Measurements from ENCODE around the gene PKHD1.

Gene PKHD1

GRCh38 chr6:52042141-52042885, 45.1 kb downstream of the PKHD1 start:
- no peak for DNase-seq

GRCh38 chr6:52041134-52041533, 46.3 kb downstream of the PKHD1 start:
- no peak for DNase-seq

DNA sequence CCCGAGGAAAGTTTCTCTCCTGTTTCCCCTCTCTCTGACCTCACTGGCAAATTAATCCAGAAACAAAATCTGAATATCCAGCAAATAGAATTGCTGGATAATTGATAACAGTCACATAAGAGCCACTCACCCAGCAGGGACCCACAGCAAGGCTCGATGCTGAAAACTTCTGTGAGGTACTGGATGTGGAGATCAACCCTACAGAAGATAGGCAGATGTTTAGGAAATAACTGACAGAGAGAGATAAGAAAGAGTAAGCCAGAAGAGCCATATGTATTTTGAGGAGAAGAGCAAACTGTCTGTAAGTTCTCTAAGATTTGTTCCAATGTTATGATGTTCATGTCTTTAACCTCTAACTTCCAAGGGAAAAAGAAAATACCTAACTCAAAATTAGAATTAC, 59.7 kb downstream of the PKHD1 start:
- peak; percentile 58 for DNase-seq

DNA sequence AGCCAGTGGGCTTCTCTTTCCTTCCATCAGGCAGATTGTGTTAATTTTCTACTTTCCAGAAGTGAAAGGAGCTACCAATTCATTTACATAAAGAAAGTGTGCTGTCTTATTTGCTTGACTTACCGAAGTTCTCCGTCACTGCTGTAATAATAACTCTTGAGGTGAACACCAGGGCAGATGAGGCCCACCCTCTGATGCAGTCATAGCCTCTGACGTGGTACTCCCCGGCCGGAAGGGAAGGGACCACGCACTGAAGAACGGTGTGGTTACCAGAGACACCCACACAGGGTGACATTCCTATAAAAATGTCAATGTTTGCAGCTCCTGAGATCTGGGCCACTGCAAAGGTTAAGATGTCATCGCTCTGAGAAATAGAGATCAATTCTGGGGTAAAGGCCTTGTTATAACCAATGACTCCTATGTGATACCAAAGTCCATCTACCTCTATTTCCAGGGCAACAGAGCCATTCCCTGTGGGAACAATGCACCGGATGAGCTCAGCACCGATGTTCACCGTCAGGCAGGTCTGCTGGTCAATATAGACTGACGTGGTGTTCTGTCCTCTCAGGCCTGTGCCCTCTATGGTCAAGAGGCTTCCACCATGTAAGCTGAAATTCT, 62.9 kb downstream of the PKHD1 start:
- no peak for DNase-seq

- DNase-seq: no peak
Measured at GRCh38 chr6:52022675-52023074, 64.7 kb downstream of the PKHD1 start.

DNA sequence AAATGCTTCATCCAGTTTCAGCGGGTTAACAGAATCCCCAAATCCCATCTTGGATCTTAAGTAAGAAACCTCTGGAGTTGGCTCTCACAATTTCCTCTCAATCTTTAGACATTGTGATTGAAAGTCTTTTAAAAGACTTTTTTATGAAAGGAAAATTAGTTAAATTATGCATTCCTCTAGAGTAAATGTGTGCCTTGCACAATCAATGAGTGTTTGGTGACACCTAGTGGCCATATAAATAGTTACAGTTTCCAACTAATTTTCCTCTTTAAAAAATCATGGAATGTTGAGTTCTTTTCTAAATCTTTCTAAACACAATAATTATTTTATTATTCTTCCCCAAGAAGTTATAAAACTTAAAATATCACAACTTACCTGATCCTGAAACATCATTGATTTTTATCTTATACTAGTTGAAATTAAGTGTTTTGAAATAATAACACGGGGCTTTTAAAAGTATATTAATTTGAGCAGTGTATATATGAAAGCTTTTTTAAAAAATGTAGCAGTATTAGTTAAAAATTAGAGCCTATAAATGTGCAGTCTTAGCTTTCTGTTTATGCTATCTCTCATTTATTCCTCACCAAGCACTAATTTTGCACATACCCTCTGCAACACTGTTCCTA, 66.4 kb downstream of the PKHD1 start:
- peak; percentile 53 for DNase-seq

GRCh38 chr6:52019881-52020280, 67.5 kb downstream of the PKHD1 start:
- no peak for DNase-seq

DNA sequence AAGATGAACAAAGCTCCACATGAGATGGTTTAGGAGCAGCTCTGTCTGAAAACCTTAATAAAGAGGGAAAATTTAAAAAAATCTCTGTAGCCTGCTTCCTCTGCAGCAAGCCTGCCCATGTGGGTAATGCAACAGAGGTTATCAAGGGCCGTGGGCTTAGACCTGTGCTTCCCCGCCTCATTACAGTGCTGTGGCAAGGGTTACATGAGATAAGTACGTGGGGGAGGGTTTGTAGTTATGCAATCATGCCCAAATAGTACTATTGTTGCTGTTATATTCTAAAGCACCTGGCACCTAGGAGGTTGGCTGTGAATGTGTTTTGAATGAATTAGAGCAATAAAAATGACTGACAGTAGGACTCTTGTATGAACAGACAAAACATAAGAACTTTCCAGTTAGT, 68.3 kb downstream of the PKHD1 start:
- DNase-seq: peak; percentile 31

DNA sequence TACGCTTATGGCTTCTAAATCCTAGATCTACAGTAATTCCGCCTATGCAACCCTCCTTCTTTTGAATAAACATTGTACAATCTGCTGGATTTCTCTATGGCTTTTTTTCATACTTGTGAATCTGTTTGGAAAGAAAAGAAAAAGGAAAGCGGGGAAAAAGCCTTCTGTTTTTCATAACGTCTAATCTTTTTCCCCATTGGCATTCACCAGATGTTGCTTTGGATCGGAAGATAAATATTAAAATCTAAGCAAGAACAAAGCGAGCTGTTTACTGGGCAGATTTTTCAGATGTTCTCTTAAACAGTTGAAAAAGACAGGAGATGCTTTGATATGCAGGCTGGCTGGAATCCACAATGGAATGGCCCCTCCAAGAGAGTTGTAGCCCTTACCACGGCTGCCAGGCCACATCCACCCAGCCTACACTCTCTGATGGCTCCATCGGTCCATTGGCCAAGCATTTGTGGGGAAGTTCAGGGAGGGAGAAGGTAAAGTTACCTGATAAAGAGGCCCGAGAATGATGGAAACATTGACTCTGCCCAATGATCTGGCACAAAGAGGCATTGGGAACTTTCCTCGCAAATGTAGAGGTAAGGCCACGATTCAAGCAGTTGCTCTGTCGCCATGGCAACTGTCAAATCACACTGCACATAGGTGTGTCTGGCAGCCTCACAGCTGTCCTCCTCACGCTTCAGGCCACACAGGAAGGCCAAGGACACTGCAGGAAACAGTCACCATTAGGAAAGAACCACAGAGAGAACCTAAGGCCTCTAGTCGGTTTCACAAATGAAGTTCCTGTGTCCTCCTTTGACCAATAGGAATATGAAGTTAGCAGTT, 70.3 kb downstream of the PKHD1 start:
- DNase-seq: no peak

- DNase-seq: peak; percentile 18
Measured at GRCh38 chr6:52015953-52016352, 71.5 kb downstream of the PKHD1 start.

DNA sequence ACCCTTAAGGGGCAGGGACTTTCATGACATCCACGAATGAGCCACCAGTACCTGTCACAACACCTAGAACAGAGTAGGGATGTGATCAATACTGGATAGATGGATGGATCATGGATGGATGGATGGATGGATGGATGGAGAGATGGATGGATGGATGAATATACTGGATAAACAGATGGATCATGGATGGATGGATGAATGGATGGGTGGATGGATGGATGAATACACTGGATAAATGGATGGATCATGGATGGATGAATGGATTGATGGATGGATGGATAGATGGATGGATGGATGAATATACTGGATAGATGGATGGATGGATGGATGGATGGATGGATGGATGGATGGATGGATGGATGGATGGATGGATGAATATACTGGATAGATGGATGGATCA, 73.0 kb downstream of the PKHD1 start:
- no peak for DNase-seq

DNA sequence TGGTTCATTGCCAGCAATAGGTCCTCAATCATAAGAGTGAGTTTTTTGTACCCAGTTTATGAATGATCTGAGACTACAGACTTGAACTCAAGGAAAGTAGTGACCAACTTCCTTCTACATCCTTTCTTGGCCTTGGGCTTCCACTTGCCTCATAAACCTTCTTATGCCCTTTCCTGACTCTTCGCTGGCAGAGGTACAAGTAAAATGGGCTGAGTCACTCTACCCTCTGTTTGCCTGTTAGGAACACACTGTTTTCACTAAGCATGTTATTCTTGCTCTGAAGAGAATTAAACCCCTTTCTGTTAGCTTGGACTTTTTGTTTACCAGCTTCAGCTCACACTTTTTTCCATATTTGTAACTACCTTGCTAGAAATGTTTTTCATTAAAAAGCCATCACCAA, 74.4 kb downstream of the PKHD1 start:
- DNase-seq: peak; percentile 10

- no peak for DNase-seq
Measured at GRCh38 chr6:52012582-52012981, 74.8 kb downstream of the PKHD1 start.

GRCh38 chr6:52010806-52011205, 76.6 kb downstream of the PKHD1 start:
- no peak for DNase-seq

DNA sequence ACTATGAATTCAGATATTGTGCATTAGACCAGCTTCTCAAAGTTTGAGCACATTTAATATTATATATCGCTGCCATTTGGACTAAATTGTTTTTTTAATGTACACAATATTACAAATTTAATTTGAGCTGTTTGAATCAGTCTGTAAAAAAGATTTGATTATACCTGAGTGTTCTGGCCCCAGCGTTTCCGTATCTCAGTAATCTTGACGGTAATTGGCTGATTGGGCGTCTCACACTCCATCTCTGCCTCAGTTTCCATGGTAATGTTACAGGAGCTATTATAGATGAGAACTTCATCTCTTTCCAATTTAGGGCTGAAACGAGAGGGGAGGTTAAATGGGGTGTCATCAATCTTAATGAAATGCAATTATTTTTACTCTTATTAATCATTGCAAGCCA, 77.3 kb downstream of the PKHD1 start:
- no peak for DNase-seq

DNA sequence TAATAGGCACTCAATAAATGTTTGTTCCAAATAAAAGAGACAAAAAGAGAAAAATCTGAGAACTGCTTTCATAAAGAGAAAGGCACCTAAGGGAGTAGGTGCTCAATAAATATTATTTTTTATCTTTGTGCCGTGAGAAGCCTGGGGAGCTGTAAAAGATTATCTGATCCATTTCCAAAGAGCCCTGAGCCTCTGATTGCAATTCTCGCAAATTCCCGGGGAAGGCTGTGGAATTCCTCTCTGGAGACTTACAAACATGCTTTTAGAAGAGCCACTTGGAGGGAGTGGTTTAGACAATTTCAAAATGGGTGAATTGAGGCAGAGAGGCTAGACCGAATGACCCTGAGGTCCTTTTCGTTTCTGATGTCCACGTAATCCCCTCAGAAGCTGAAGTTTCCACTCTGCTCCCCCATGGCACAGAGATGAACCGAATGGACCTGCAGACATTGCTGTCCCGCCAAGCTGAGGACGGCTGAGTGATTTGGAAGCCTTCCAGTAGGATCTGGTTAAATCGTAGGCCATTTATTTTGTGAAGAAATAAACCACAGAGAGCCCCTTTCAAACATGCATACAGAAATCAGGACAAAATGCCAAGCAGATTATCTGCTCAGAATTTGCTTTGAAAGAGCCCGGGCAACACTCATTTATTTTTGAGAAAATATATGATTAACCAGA, 77.8 kb downstream of the PKHD1 start:
- DNase-seq: no peak

GRCh38 chr6:52000064-52000463, 87.3 kb downstream of the PKHD1 start:
- DNase-seq: no peak

DNA sequence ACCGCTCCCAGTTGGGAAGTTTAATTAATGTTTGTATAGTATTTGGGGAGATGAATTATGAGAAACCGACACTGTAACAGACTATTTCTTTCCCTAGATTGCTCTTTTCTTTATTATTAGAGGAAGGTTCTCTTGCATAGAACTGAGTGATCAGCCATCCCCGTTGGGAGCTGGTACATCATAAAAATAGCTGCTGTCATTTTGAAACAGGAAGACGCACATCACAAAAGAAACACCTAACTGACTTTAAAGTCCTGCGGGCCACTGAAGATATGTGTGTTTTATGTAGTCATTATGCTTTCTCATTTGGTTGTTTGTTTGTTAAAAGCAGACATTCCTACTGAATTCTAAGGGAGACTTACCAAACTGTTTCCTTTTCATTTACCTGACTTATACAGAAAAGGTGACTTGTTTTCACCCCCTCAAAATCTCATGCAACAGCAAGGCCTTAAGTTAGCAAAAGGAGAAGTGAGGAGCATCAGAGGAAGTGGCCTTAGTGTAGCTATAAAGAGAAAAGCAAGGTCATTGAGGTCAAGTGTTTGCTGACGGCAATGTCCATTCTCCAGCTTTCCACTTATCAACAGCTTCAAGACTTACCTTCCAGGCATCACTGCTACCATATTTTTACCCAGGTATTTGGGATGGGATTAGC, 91.0 kb downstream of the PKHD1 start:
- no peak for DNase-seq

DNA sequence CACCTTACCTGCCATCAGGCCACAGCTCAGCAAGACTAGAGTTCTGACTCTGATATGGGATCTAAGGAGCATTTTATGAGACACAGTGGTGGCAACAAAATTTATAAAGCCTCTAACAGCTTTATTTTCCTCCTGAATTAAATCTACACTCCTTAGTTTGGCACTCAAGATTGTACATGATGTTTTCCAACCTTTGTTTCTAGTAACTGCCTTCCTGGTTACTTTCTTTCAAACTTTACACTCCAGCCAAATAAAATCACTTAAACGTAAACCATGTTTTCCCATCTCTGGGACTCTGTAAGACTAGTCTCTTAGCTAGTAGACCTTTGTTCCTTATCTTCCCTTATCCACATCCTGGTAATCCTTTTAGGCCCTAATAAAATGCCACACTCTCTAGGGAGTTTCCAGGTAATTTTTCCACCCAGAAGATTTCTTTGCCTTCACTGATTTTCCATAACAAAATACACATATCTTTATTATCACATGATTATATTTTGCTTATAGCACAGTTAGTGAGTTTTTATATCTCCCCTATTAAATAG, 92.1 kb downstream of the PKHD1 start:
- no peak for DNase-seq

- DNase-seq: no peak
Measured at GRCh38 chr6:51992876-51993275, 94.5 kb downstream of the PKHD1 start.

DNA sequence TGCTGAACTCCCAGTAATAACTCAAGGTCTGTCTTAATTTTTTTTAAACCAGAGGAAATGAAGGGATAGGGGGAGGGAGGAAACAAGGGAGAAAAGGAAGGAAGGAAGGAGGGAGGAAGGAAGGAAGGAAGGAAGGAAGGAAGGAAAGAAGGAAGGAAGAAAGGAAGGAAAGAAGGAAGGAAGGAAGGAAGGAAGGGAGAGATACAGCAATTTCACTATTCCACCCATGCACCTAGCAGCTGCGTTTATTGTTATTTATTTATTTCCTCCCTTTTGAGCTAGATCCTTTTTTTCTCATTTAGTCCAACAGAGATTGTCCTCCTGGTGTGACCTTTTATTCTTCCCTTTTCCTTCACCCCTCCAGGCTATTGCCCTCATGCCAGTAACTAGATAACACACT, 97.6 kb downstream of the PKHD1 start:
- no peak for DNase-seq

DNA sequence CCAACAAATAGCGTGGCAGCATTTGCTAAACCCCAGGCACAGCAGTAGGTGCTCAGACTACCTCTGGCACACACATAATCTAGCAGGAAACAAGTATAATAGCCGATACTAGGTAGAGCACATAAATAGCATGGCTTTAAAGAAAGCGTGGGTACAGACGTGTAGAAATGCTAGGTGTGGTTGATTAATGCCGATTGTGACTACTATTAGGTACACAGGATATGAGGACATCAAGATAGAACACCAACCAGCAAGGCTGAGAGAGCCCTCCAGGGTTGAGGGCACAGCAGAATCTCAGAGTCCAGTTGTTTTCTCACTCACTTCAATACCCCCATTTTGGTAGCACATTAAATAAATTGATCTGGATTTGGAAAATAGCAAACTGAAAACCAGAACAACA, 100.5 kb downstream of the PKHD1 start:
- no peak for DNase-seq

All from hematopoietic multipotent progenitor cell treated with erythropoietin and hydrocortisone succinate and interleukin-3 and kit ligand, for 4 days (in vitro differentiated cells).